Left cardiac atrium (tissue), 4 donors: Measurements from ENCODE around the gene SIGLEC15. TPM values are rescaled to one million over a fixed set of nuclear protein-coding genes. Genes with fewer than 3 reads are reported as not detected.
A peak's percentile ranks its signal among the peaks of the same experiment; 100 is the strongest.
"Not testable (repeated sequence)": the region's sequence is repeated elsewhere in the genome, so short reads cannot be mapped to it uniquely, and the experiment has no call there.

Experiments used
- ATAC-seq, 2 donors: fragments of 200-7000 bp; cut with Tn5 transposase; one replicate each; pipeline ENCODE4 v1.9.1; 2020; ENCODE audit warnings: mild to moderate bottlenecking in 2 of 2, moderate library complexity in 2 of 2
- DNase-seq: peaks from one replicate; pipeline ENCODE4 v3.0.0-alpha.2; 2020
- intact Hi-C, 2 donors: fragments of 100-400 bp; cut with DNase I; formaldehyde crosslinking; loops; one replicate each; pipeline versions ENCODE4 v1.14.1 to v1.15.1; 2022 to 2023
- long read RNA-seq: library from polyadenylated mRNA; unstranded; transcript quantifications from one replicate; pipeline ENCODE4 v2.0.0, GENCODE V29; 2021
- total RNA-seq, 2 donors: library from RNA; stranded (reverse); fragmentation: NEBNext Ultra II Directional; extraction: Animal tissue kit (Norgen Biotek cat#: 25700); gene quantifications; one replicate each; pipeline ENCODE4 v1.2.1, GENCODE V29; 2021
- donor health status: DM: no; HTN: yes; CAD: no.
- donor health status: DM: no; HTN: yes; CAD: no; lungs with severe emphysema.
- donor health status: DM: yes; HTN: yes; CAD: no.
- donor health status: Dilated cardiomyopathy.

Gene SIGLEC15, protein sequence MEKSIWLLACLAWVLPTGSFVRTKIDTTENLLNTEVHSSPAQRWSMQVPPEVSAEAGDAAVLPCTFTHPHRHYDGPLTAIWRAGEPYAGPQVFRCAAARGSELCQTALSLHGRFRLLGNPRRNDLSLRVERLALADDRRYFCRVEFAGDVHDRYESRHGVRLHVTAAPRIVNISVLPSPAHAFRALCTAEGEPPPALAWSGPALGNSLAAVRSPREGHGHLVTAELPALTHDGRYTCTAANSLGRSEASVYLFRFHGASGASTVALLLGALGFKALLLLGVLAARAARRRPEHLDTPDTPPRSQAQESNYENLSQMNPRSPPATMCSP
- under 1 TPM in 1 of 2 donors, not detected in 1; 0.18 TPM for total RNA-seq
- long read RNA-seq, result 0 reads

DNA sequence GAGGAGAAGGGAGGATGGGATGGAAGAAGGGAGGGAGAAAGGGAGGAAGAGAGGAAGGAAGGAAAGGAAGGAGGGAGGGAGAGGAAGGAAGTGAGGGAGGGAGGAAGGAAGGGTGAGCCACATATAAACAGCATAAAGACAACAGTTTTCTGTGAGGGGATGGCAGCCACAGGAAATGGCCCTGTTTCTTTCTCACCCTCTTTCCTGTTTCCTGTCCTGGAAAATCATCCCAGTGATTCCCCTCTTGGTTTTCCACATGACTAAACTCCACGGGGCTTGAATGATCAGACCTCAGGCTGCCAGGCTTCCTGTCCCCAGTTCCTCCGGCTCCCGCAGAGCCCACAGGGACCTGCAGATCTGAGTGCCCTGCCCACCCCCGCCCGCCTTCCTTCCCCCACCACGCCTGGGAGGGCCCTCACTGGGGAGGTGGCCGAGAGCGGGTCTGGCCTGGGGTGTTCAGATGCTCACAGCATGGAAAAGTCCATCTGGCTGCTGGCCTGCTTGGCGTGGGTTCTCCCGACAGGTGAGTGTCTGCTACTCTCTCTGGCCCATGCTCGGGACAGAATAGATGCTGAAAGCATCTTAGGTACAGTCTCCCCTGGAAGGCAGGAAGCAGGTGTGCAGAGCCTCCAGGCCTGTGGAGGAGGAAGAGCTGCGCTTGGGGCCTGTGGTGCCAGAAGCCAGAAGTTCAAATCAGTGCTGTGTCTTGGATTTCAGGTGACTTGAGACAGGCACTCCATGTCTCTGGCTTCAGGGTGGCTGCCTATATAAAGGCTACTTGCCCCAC, at the start of gene SIGLEC15:
TSS of gene SIGLEC15 (plus strand) at position 418 of the 787 bp plus-strand sequence. CDS start at position 472, 54 bp downstream.
- intact Hi-C loops, result no loop called here
- DNase-seq, result no peak
- no peak for ATAC-seq

DNA sequence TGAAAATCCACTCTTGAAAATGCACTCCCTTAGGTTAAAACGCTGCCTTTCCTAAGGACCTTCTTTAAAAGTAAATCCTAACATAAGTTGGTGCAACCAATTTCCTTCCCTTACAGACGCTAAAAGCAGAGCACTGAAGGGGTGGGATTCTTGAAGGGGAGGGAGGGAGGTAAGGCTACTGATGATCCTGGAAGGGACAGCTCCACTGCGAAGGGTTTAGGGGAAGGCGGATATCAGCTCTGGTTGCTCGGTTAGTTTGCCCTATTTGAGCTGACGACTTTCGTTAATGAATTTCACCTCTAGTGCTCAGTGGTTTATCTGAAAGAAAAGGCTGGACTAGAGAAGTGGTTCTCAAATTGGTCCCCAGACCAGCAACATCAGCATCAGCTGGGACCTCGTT, 49.7 kb upstream of the SIGLEC15 start:
- ATAC-seq (peak; percentile 12 to 44), DNase-seq (no peak)
- intact Hi-C loops, result no loop called here

DNA sequence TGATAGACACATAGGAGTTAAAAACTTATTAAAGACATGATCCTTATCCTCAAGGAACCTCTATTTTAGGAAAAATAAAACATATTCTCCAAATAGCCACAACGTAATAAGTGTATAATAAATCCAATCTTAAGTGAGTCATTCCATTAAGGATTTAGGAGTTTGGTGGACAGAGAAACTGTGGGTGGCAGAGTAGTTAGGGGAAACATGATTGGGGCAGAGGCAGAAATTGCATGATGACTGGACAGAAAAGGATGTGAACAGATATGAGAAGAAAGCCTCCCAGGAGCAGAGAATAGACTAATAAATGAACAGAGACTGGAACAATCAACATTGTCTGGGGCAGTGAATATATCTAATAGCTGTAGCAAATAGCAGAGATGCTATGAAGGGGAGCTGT, 48.1 kb upstream of the SIGLEC15 start:
- DNase-seq (no peak), ATAC-seq (no peak)
- intact Hi-C loops, result no loop called here

DNA sequence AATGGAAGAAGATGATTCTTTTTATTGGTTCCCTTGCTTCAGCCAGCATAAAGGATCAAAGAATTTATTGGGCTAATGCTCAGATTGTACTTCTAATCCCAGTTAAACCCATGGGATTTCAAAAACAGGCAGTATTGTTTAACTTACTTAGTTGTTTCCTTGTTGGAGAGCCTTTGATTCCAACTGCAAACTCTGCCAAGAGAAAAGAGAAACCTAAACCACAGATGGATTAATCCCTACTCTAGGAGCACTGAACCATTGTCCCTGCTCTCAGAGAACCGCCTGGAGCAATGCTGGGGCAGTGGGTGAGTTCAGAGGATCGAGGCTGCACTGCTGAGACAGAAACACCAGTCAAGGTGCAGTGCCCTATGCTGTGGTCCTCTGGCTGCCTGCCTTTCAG, 44.9 kb upstream of the SIGLEC15 start:
- intact Hi-C loops, result no loop called here
- ATAC-seq (no peak), DNase-seq (no peak)

DNA sequence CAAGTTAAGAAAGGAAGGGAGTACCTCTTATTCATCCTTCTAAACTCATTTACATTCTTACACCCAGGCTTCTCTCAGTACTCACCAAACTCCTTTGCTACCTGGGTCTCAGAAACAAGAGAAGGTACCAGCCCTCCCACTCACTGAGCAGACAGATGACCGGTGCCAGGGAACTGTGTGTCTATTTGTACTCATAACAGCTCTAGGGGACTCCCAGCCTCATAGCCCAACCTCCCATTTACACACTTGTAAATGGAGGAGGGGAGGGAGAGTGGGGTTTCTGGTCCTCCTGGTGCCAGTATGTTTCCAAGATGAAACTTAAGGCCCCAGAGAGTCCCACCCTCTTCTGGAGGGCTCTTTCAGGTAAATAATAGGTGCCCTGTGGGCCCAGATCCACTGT, 42.8 kb upstream of the SIGLEC15 start:
- intact Hi-C loops, result no loop called here
- DNase-seq, result no peak
- ATAC-seq, result no peak

DNA sequence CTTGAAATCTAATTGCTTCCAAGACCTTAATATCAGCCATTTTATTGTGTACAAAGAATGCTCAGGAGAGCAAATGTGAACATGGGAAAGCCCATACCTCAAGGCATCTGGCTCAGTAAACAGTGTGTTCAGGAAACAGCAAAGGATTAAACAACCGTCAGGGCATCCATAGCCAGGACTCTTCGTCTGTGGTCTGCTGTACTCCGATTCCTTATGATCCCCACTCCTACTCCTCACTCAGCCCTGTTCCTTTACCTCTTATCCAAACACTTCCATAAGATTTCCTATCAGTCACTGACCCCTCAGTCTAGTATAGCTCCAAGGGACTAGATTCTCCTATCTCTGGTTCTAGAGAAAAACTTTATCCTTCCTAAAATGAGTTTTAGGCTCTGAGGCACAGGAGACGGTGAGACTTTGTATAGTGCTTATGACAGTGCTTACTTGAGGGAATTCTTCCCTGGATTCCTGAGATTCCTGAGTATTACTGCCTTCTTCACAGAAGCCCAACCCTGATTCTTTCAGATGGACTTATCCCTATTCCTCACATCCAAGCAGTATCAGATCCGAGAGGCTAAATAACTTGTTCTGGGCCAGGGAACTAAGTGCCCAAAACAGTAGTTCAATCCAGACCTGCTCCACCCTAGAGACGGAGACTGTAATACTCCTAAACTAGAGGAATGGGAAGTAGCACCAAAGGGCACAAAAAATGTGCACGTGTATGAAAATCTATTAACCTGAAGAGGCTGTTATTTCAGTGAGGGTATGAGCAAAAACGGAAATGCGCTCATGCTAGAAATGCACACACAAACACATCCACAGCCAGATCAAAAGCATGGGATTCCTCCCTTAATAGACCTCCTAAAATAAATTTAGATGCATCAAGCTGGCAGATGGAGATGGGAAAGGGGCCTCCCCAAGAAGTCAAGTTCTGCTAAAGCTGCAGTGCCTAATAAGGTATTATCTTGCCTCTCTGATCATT, 42.1 kb upstream of the SIGLEC15 start:
- DNase-seq (no peak), ATAC-seq (no peak)
- intact Hi-C loops, result loop anchor here in 1 of 2 donors (2.0 kb wide), 1 partner anchor 55 kb away; no protein-coding TSS in a partner anchor

DNA sequence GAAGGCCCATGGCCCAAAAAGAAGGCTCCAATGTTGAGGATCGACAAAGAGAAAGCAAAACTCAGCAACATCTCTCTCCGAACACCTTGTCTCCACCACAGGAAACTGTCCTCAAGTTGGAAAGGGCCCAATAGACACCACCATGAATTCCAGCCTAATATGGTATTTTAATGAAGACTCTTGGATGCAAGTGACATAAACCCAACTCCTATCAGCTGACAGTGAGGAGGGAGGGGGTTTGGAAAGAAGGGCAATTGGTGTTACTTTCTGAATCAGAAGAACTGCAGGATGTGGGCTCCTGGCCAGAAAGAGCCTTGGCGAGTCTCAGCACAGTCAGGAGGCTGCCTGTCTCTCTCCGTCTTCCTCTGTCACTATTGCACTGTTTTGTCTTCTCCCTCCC, 40.3 kb upstream of the SIGLEC15 start:
- DNase-seq (peak; percentile 44), ATAC-seq (peak; percentile 46 to 72)
- intact Hi-C loops, result loop anchor here in 1 of 2 donors (2.0 kb wide), 1 partner anchor 54 kb away; no protein-coding TSS in a partner anchor

DNA sequence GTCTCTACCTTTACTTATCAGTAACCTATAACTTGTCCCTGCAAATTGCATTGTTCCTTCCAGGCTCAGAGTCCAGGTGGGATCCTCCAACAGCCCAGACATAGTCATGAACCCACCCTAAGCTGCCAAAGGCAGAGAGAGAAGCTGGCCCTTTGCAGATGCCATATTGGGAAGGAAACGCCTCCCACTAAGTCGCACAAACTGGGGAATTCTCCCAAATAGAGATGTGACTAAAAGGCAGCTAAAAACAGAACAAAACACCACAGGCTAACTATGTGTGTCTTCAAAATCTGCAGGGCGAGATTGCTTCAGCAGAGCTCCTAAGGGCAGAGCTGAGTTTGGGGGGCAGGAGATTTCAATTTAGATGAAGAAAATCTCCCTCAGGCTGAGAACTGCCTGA, 38.5 kb upstream of the SIGLEC15 start:
- DNase-seq (no peak), ATAC-seq (no peak)
- intact Hi-C loops, result no loop called here

DNA sequence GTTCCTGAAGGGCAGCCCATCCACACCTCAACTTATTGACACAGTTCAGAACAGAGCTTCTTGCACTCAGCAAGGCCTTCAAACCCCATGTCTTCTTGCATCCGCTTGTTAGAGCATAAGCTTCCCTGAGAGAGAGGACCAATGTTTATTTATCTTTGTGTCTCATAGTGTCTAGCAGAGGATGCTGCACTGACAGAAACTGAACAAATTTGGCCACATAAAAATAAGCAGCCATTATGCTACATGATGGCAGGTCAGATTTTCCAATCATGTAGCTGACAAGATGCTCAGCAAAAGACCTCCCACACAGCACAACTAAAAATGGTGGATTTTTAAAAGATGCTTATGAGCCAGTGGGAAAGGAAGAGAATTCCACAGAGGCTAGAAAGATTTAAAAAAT, 38.1 kb upstream of the SIGLEC15 start:
- DNase-seq, result no peak
- no peak for ATAC-seq
- intact Hi-C loops, result no loop called here

DNA sequence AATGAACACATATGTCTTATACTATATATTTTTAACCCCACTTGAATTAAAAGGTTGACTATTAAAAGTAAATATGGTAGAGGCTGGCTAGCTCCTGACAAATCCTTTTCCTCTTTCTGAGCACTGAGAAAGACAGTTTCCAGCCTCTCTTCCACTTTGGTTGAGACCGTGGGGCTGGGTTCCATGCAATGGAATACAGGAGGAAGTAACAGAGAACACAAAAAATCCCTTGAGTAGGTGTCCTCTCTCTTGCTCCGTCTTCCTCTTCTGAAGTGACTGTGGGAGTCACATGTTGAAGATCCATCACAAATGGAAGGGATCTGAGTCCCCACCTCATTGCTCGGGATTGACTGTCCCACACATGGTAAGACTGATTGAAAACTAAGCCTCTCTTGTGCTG, 36.6 kb upstream of the SIGLEC15 start:
- DNase-seq (no peak), ATAC-seq (no peak)
- intact Hi-C loops, result no loop called here

DNA sequence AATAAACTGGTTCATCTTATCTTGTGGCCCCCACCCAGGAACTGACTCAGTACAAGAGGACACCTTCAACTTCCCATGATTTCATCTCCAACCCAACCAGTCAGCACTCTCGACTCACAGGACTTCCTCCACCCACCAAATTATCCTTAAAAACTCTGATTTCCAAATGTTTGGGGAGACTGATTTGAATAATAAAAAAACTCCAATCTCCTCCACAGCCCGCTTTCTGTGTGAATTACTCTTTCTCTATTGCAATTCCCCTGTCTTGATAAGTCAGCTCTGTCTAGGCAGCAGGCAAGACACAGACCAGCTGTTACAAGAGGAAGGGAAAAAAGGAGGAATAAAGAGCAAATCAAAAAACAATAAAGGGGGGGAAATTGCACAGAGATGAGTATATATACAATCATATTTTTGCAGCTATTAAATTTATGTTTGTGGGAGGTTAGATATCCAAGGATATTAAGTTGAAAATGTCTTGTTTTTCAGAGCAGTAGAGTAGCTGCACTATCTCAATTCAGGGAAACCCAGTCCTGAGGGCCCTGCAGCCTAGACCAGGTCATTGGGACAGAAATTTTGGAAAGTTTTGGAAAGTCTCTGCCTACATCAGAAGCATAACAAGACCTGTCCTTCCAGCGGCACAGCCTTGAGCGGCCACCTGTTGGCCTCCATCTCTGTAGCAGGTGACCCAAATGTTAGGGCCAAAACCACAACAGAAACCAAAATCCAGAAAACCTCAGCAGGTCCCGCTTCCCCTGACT, 32.8 kb upstream of the SIGLEC15 start:
- intact Hi-C loops, result no loop called here
- ATAC-seq (no peak), DNase-seq (no peak)

DNA sequence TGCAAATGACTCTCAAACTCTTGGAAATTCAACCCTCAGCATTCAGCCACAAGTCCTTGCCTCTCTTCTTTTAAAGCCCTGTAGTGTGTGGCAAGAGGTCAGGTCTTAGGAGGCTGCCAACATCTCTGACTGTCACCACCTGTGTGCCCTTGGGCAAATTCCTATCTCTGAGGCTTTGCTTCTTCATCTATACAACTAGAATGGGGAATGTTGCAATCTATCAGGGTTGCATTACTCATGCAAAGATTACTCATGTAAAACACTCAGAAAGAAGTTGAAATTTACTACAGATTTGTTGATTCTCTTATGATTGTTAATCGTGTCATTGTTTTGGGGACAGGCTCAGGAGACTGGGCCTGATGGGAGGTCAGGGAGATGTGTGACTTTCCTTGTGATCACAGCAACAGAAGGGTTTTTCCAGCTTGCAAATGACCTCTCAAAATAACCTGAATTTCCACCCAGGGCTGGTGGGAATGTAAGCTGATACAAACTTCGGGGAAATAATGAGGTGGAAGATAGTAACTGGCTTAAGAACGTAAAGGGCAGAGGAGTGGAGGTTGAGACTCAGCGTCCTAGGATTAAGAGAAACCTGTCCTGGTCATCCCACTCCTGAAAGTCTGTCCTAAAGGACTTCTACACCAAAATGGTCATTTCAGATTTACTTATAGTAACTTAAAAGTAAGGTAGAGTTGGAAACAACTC, 32.1 kb upstream of the SIGLEC15 start:
- intact Hi-C loops, result no loop called here
- no peak for DNase-seq
- ATAC-seq, result peak in 1 of 2 donors; percentile 76

DNA sequence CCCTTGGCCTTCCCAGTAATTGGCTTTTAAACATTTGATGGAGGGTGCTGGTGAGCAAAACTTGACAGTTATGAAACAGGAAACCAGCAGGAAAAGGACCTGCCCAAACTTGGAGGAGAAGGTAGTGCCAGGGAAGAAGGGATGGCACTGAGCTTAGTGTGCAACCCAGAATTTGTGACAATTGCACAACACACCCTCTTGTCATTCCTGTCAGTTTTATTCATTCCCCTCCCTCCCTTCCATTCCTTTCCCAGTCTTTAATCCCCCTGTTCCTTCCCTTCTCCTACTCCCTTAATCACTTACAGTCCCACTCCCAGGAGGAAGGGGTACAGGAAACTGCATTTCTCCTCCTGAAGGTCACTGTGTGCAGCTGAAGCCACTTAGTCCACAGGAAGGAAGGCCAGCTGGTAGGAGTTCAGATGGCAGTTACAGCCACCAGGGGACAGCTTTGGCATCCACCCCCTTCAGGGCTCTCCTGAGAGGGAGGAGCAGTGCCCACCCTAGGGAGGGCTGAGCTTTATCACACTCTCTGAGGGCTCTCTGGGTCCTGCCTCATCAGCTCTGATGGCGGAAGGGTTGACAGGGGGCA, 24.0 kb upstream of the SIGLEC15 start:
- no peak for ATAC-seq
- intact Hi-C loops, result no loop called here

DNA sequence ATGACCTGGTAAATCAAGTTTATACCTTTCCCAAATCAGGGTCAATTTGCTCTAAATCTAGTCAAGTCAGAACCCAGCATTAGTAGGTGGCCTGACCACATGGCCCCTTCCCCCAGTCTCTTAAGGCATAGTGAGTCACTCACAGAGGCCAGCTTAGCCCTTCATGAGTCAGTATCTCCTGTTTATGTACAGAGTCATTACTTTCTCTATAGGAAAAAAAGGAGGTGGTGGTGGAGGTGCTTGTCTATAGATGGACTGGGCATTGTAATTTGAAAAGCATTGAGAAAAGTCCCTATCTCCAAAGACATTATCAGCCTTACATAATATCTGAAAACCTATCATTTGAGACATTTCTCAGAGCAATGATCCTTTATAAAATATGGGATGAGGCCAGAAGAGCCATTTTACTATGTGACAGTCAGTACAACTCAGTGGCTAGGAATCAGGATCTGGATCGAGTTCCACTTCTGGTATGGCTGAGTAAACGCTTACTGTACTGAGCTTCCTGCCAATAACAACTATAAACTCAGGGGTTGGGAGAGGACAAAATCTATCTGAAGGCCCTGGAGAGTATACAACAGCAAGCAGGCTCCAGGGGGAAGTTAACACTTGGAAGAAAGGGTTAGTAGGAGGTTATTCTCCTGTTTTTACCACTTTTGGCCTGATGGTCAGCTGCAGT, 22.5 kb upstream of the SIGLEC15 start:
- DNase-seq, result no peak
- ATAC-seq, result peak in 1 of 2 donors; percentile 68
- intact Hi-C loops, result no loop called here

More for the DNA sequence above, 24.0 kb upstream of the SIGLEC15 start:
- DNase-seq, result no peak

DNA sequence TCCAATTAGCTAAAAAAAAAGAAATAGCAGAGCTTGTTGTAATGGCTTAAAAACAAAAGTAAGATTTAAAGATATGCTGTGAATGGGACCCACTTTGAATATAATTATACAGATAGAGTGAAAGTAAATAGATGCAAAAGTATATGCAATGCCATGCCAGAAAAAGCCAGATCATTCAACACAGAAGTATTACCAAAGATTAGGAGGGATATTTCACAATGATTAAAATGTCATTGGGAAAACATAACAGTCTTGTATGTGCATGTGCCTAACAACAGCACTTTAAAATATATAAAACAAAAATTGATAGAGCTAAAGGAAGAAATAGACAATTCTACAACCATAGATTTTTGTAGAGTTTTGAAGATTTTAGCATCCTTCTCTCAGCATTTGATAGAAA, 19.9 kb upstream of the SIGLEC15 start:
- intact Hi-C loops, result no loop called here
- ATAC-seq (no peak), DNase-seq (no peak)

DNA sequence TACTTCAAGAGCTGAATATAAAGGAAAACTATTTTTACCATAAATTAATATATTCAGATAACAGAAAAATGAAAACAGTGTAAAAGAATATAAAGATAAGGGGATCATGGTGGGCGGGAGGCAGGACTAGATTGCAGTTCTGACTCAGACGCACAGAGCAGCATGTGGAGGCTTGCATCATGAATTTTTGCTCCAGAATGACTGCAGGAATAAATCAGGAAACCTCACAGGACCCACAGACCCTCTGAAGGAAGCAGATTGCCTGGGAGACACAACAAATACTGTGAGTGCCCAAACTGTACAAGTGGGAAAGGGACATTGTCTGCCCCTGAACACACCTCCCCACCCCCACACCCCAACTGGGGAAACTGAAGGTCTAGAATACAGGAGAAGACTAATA, 19.2 kb upstream of the SIGLEC15 start:
- DNase-seq, result no peak
- intact Hi-C loops, result no loop called here
- peak in 1 of 2 donors; percentile 21 for ATAC-seq

DNA sequence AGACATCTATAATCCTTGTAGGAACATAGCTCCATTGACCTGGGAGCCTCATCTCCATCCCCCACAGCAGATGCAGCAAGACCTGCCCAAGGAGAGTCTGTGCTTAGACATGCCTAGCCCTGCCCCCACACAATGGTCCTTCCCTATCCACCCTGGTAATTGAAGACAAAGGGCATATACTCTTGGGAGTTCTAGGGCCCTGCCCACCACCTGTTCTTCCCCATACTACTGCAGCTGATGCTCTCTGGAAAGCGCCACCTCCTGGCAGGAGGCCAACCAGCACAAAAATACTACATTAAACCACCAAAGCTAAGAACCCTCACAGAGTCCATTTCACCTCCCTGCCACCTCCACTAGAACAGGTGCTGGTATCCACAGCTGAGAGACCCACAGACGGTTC, 18.3 kb upstream of the SIGLEC15 start:
- intact Hi-C loops, DNase-seq, ATAC-seq: not testable (repeated sequence)
